Renal cortex interstitium (tissue), 15 donors: ENCODE data around the gene ECE2. TPM values are rescaled to one million over a fixed set of nuclear protein-coding genes. Genes with fewer than 3 reads are reported as not detected.
A peak's percentile ranks its signal among the peaks of the same experiment; 100 is the strongest.

Experiments used
- DNase-seq, 11 donors: peaks; one replicate each; pipeline ENCODE4 v3.0.0-alpha.2; 2013; ENCODE audit warnings: low read depth in 9 of 11, low spot score in 4 of 11; ENCODE audit errors: extremely low read depth in 1 of 11
- long read RNA-seq, 16 experiments: transcript quantifications; one replicate each; lab custom pipeline, GENCODE V29; 2026
- polyA plus RNA-seq, 3 donors: library from polyadenylated mRNA; unstranded; fragments of 120-200 nt; gene quantifications; one replicate each; pipeline ENCODE4 v1.2.1, GENCODE V29; 2013; ENCODE audit not compliant: insufficient read length in 3 of 3

Gene ECE2
- not detected for polyA plus RNA-seq
- long read RNA-seq, donor 1 = 0 reads
- long read RNA-seq, donor 2 = 0 reads
- long read RNA-seq, donor 3 = 0 reads
- long read RNA-seq, donor 4 = 0 reads
- long read RNA-seq, donor 5 = 0 reads
- long read RNA-seq, donor 6 = 0 reads
- long read RNA-seq, donor 7 = 0 reads
- long read RNA-seq, donor 8 = 0 reads
- long read RNA-seq, donor 9 = 0 reads
- long read RNA-seq, donor 10 = 0 reads
- long read RNA-seq, donor 11 = 0 reads
- long read RNA-seq, donor 12 = 0 reads
- long read RNA-seq, donor 13 = 0 reads
- long read RNA-seq, donor 14 = 0 reads
- long read RNA-seq, donor 15 = 0 reads
- long read RNA-seq, donor 16 = 0 reads

GRCh38 chr3:184275961-184276910 lies at the start of gene ECE2:
ECE2 (plus strand) TSS chr3:184276022; CDS start chr3:184276154, 132 bp downstream.
- DNase-seq = no peak

- DNase-seq = no peak
Observed at GRCh38 chr3:184227481-184227935, 48.3 kb upstream of the ECE2 start.

- DNase-seq = no peak
Observed at GRCh38 chr3:184228376-184229137, 47.3 kb upstream of the ECE2 start.

- peak in 2 of 11 donors; percentile 39 to 44 for DNase-seq
Observed at GRCh38 chr3:184229394-184230080, 46.3 kb upstream of the ECE2 start, which contains the start of gene VWA5B2. VWA5B2 (plus strand) TSS chr3:184229585; CDS start chr3:184230529, 944 bp downstream.

GRCh38 chr3:184230081-184230602 lies 45.7 kb upstream of the ECE2 start:
- DNase-seq = no peak

- DNase-seq = no peak
Observed at GRCh38 chr3:184230603-184231528, 45.0 kb upstream of the ECE2 start.

GRCh38 chr3:184231671-184232070 lies 44.2 kb upstream of the ECE2 start:
- DNase-seq = no peak

GRCh38 chr3:184233127-184233843 lies 42.5 kb upstream of the ECE2 start:
- no peak for DNase-seq

GRCh38 chr3:184234224-184234623 lies 41.6 kb upstream of the ECE2 start:
- DNase-seq = no peak

GRCh38 chr3:184234671-184235380 lies 41.0 kb upstream of the ECE2 start:
- DNase-seq = no peak

GRCh38 chr3:184235381-184236032 lies 40.3 kb upstream of the ECE2 start:
- DNase-seq = no peak

- DNase-seq = no peak
Observed at GRCh38 chr3:184236033-184236410, 39.8 kb upstream of the ECE2 start.

GRCh38 chr3:184236636-184237035 lies 39.2 kb upstream of the ECE2 start:
- DNase-seq = no peak

GRCh38 chr3:184237211-184237610 lies 38.6 kb upstream of the ECE2 start:
- DNase-seq = no peak

- no peak for DNase-seq
Observed at GRCh38 chr3:184237807-184238206, 38.0 kb upstream of the ECE2 start.
